Measurements from ENCODE around the gene ZNF525. TPM values are rescaled to one million over a fixed set of nuclear protein-coding genes. Genes with fewer than 3 reads are reported as not detected.
"Not testable (repeated sequence)": the region's sequence is repeated elsewhere in the genome, so short reads cannot be mapped to it uniquely, and the experiment has no call there.

ZNF525 gene
- total RNA-seq, 1 donor from 2014 or later: 6.6 TPM

GRCh38 chr19:53395840-53396524 is 30.5 kb downstream of the ZNF525 start:
- not testable (repeated sequence) for ATAC-seq

- no peak for ATAC-seq
Observed at GRCh38 chr19:53396525-53396868, 31.0 kb downstream of the ZNF525 start.

GRCh38 chr19:53397918-53398317 is 32.4 kb downstream of the ZNF525 start:
- not testable (repeated sequence) for ATAC-seq

GRCh38 chr19:53409505-53410204 is 44.1 kb downstream of the ZNF525 start:
- no peak for ATAC-seq

GRCh38 chr19:53420520-53421315 is 55.2 kb downstream of the ZNF525 start:
- not testable (repeated sequence) for ATAC-seq

- no peak for ATAC-seq
Observed at GRCh38 chr19:53422551-53422950, 57.0 kb downstream of the ZNF525 start.

GRCh38 chr19:53423074-53423473 is 57.6 kb downstream of the ZNF525 start:
- not testable (repeated sequence) for ATAC-seq

- not testable (repeated sequence) for ATAC-seq
Observed at GRCh38 chr19:53423680-53424079, 58.2 kb downstream of the ZNF525 start.

GRCh38 chr19:53424968-53425597 is 59.6 kb downstream of the ZNF525 start:
- peak; percentile 86 for ATAC-seq

GRCh38 chr19:53431399-53432087 is 66.0 kb downstream of the ZNF525 start, which contains the start of gene ZNF761:
Gene ZNF761 (plus strand): TSS chr19:53431984. CDS start chr19:53447269, 15,285 bp downstream.
- peak; percentile 100 for ATAC-seq

- ATAC-seq: peak; percentile 35
Observed at GRCh38 chr19:53432088-53432661, 66.7 kb downstream of the ZNF525 start.

Other genes with a start within 250 kb of the ZNF525 start
- 0.28 TPM for gene ZNF415, start 232.8 kb upstream of the ZNF525 start, total RNA-seq
- 2.6 TPM for gene ZNF347, start 206.7 kb upstream of the ZNF525 start, total RNA-seq
- gene ZNF665, start 172.3 kb upstream of the ZNF525 start, total RNA-seq: 0.56 TPM
- 2.2 TPM for gene ZNF677, start 110.8 kb upstream of the ZNF525 start, total RNA-seq
- not detected for gene VN1R2, start 107.4 kb upstream of the ZNF525 start, total RNA-seq
- not detected for gene VN1R4, start 98.0 kb upstream of the ZNF525 start, total RNA-seq
- gene ZNF845, start 32.0 kb upstream of the ZNF525 start, total RNA-seq: 3.5 TPM
- 5.3 TPM for gene ZNF765, start 29.4 kb downstream of the ZNF525 start, total RNA-seq
- gene ZNF761, start 66.3 kb downstream of the ZNF525 start, total RNA-seq: 4.5 TPM
- gene ZNF813, start 102.0 kb downstream of the ZNF525 start, total RNA-seq: 1.9 TPM
- 4.6 TPM for gene ZNF331, start 172.4 kb downstream of the ZNF525 start, total RNA-seq